Mesothelial cell of epicardium (in vitro differentiated cells): ENCODE measurements around the gene CYSLTR2. TPM values are rescaled to one million over a fixed set of nuclear protein-coding genes. Genes with fewer than 3 reads are reported as not detected.

Source experiments
- DNase-seq, 2 experiments: peaks; one replicate each; pipeline ENCODE4 v3.0.0; 2021; ENCODE audit warnings: low spot score in 2 of 2; ENCODE audit not compliant: unreplicated experiment in 2 of 2
- H3K27ac Mint-ChIP-seq: 2 replicates; pipeline ENCODE4 v1.8.0; 2021; ENCODE audit warnings: mixed read lengths
- H3K27me3 Mint-ChIP-seq: 2 replicates; pipeline ENCODE4 v1.8.0; 2021; ENCODE audit warnings: low read depth, mixed read lengths
- H3K36me3 Mint-ChIP-seq: 2 replicates; pipeline ENCODE4 v1.8.0; 2021; ENCODE audit warnings: mixed read lengths
- H3K4me1 Mint-ChIP-seq: 2 replicates; pipeline ENCODE4 v1.8.0; 2021; ENCODE audit warnings: mixed read lengths
- H3K4me3 Mint-ChIP-seq: 2 replicates; pipeline ENCODE4 v1.8.0; 2021; ENCODE audit warnings: mild to moderate bottlenecking, moderate library complexity, mixed read lengths
- H3K9me3 Mint-ChIP-seq: 2 replicates; pipeline ENCODE4 v1.8.0; 2021; ENCODE audit warnings: mixed read lengths
- CTCF ChIP-seq: fragments of 200-600 bp; sonication (generic); IDR thresholded peaks from one replicate; pipeline ENCODE4 v1.5.0; 2021; ENCODE audit warnings: antibody characterized with exemption; ENCODE audit not compliant: unreplicated experiment
- total RNA-seq: library from RNA; stranded (reverse); gene quantifications from 3 replicates; pipeline ENCODE4 v1.2.1, GENCODE V29; 2021

CYSLTR2 gene
- total RNA-seq, 1 donor from 2014 or later: 3.9 TPM

- no peaks in the 10 kb centered on the region for H3K27me3 Mint-ChIP-seq
- no peak overlapping the region for H3K27ac Mint-ChIP-seq
- no peaks in the 10 kb centered on the region for H3K4me1 Mint-ChIP-seq
- peaks cover 9% of the 10 kb centered on the region for H3K36me3 Mint-ChIP-seq
- DNase-seq: no peak
- H3K4me3 Mint-ChIP-seq: no peak overlapping the region
- no peak for TF ChIP-seq CTCF
- H3K9me3 Mint-ChIP-seq: peaks cover 57% of the 10 kb centered on the region
Measured at GRCh38 chr13:48709213-48709612, 55.5 kb downstream of the CYSLTR2 start.

- peaks cover 9% of the 10 kb centered on the region for H3K36me3 Mint-ChIP-seq
- no peak for TF ChIP-seq CTCF
- H3K4me3 Mint-ChIP-seq: no peak overlapping the region
- no peak for DNase-seq
- H3K9me3 Mint-ChIP-seq: peaks cover 48% of the 10 kb centered on the region
- no peaks in the 10 kb centered on the region for H3K27me3 Mint-ChIP-seq
- H3K27ac Mint-ChIP-seq: no peak overlapping the region
- H3K4me1 Mint-ChIP-seq: no peaks in the 10 kb centered on the region
Measured at GRCh38 chr13:48710160-48710559, 56.4 kb downstream of the CYSLTR2 start.

DNA sequence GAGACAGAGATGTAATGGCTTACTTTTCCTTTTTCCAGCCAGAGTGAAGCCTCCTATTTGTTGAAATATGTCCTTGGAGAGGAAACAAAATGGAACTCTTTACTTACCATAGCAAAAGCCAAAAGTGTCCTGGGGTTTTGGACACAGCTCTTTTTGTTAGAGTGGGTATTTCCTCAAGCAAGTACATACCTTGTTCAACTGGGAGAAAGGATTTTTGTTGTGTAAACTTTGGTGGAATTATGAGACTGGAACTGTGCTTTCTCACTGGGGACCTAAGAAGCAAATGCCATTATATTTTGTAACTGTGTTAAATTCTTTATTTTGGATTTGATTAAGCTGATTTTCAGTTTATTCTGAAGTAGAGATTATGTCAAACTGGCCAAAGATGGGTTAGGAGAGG is 58.4 kb downstream of the CYSLTR2 start:
- DNase-seq: no peak
- no peak overlapping the region for H3K27ac Mint-ChIP-seq
- no peak for TF ChIP-seq CTCF
- no peaks in the 10 kb centered on the region for H3K27me3 Mint-ChIP-seq
- peaks cover 49% of the 10 kb centered on the region for H3K9me3 Mint-ChIP-seq
- no peaks in the 10 kb centered on the region for H3K4me1 Mint-ChIP-seq
- H3K36me3 Mint-ChIP-seq: peaks cover 13% of the 10 kb centered on the region
- H3K4me3 Mint-ChIP-seq: no peak overlapping the region

- no peaks in the 10 kb centered on the region for H3K4me1 Mint-ChIP-seq
- no peak for TF ChIP-seq CTCF
- no peak overlapping the region for H3K27ac Mint-ChIP-seq
- H3K27me3 Mint-ChIP-seq: no peaks in the 10 kb centered on the region
- H3K4me3 Mint-ChIP-seq: no peak overlapping the region
- DNase-seq: no peak
- H3K9me3 Mint-ChIP-seq: peaks cover 49% of the 10 kb centered on the region
- H3K36me3 Mint-ChIP-seq: peaks cover 20% of the 10 kb centered on the region
Measured at GRCh38 chr13:48715977-48716376, 62.2 kb downstream of the CYSLTR2 start.

- Mint-ChIP-seq H3K4me3 (no peak overlapping the region), H3K36me3 (peaks cover 13% of the 10 kb centered on the region), H3K4me1 (no peaks in the 10 kb centered on the region), H3K27ac (peak overlapping the region; percentile 21), H3K9me3 (peaks cover 57% of the 10 kb centered on the region), H3K27me3 (no peaks in the 10 kb centered on the region)
- no peak for DNase-seq
- TF ChIP-seq CTCF: no peak
Measured at GRCh38 chr13:48720621-48721020, 66.9 kb downstream of the CYSLTR2 start.

- peaks cover 8% of the 10 kb centered on the region for H3K4me1 Mint-ChIP-seq
- H3K4me3 Mint-ChIP-seq: no peak overlapping the region
- peaks cover 44% of the 10 kb centered on the region for H3K9me3 Mint-ChIP-seq
Measured at GRCh38 chr13:48723168-48723567, 69.4 kb downstream of the CYSLTR2 start.

More at GRCh38 chr13:48723168-48723567, 69.4 kb downstream of the CYSLTR2 start:
- no peak overlapping the region for H3K27ac Mint-ChIP-seq
- H3K27me3 Mint-ChIP-seq: no peaks in the 10 kb centered on the region
- H3K36me3 Mint-ChIP-seq: peaks cover 3% of the 10 kb centered on the region
- no peak for TF ChIP-seq CTCF
- DNase-seq: no peak
